GM23338 (cell line): ENCODE results near the gene VSIG10. TPM values are rescaled to one million over a fixed set of nuclear protein-coding genes. Genes with fewer than 3 reads are reported as not detected.

Experiments
- ATAC-seq: fragments of 200-7000 bp; cut with Tn5 transposase; 3 replicates; pipeline ENCODE4 v1.9.1; 2020
- DNase-seq: peaks from one replicate; pipeline ENCODE4 v3.0.0-alpha.2; 2015; ENCODE audit warnings: low spot score
- H2AFZ ChIP-seq: fragments of 200-600 bp; sonication (generic); 2 replicates; pipeline ENCODE4 v1.8.0; 2016; ENCODE audit warnings: antibody characterized with exemption, mild to moderate bottlenecking, moderate library complexity
- H3F3A ChIP-seq: fragments of 200-600 bp; sonication (generic); replicated peaks from 2 replicates; pipeline ENCODE4 v1.8.0; 2017; ENCODE audit warnings: antibody characterized with exemption, mixed run types, low read depth
- H3K27ac ChIP-seq: fragments of 200-600 bp; sonication (generic); 2 replicates; pipeline ENCODE4 v1.6.1; 2016; ENCODE audit warnings: low read depth
- H3K27me3 ChIP-seq: fragments of 200-600 bp; sonication (generic); 2 replicates; pipeline ENCODE4 v1.8.0; 2016; ENCODE audit warnings: mild to moderate bottlenecking, mixed run types, moderate library complexity; ENCODE audit not compliant: insufficient read depth
- H3K36me3 ChIP-seq: fragments of 200-600 bp; sonication (generic); 2 replicates; pipeline ENCODE4 v1.8.0; 2016; ENCODE audit warnings: mild to moderate bottlenecking; ENCODE audit not compliant: insufficient read depth
- H3K4me1 ChIP-seq: fragments of 200-600 bp; sonication (generic); 2 replicates; pipeline ENCODE4 v1.8.0; 2016; ENCODE audit warnings: mild to moderate bottlenecking, moderate library complexity; ENCODE audit not compliant: insufficient read depth
- H3K4me2 ChIP-seq: fragments of 200-600 bp; sonication (generic); 2 replicates; pipeline ENCODE4 v1.7.1; 2017; ENCODE audit warnings: mixed run types
- H3K4me3 ChIP-seq: fragments of 200-600 bp; sonication (generic); 2 replicates; pipeline ENCODE4 v1.6.1; 2016; ENCODE audit warnings: mixed run types
- H3K79me2 ChIP-seq: fragments of 200-600 bp; sonication (generic); replicated peaks from 2 replicates; pipeline ENCODE4 v1.8.0; 2017; ENCODE audit warnings: mild to moderate bottlenecking; ENCODE audit not compliant: insufficient read depth
- H3K9me2 ChIP-seq: fragments of 200-600 bp; sonication (generic); 2 replicates; pipeline ENCODE4 v1.8.0; 2017; ENCODE audit not compliant: insufficient read depth
- H4K20me1 ChIP-seq: fragments of 200-600 bp; sonication (generic); replicated peaks from 2 replicates; pipeline ENCODE4 v1.8.0; 2017; ENCODE audit warnings: mild to moderate bottlenecking; ENCODE audit not compliant: insufficient read depth
- H3K27ac Mint-ChIP-seq: 2 replicates; pipeline ENCODE4 v1.8.0; 2020; ENCODE audit warnings: inconsistent platforms, mild to moderate bottlenecking, moderate library complexity, mixed read lengths
- H3K27me3 Mint-ChIP-seq: 3 replicates; pipeline ENCODE4 v1.8.0; 2022; ENCODE audit warnings: low read depth, mild to moderate bottlenecking, moderate library complexity, mixed read lengths, inconsistent platforms; ENCODE audit not compliant: insufficient read depth, poor library complexity
- H3K36me3 Mint-ChIP-seq: 3 replicates; pipeline ENCODE4 v1.8.0; 2021; ENCODE audit warnings: low read depth, mild to moderate bottlenecking, inconsistent platforms, moderate library complexity, mixed read lengths
- H3K4me1 Mint-ChIP-seq: 3 replicates; pipeline ENCODE4 v1.8.0; 2020; ENCODE audit warnings: mild to moderate bottlenecking, inconsistent platforms, mixed read lengths
- H3K4me3 Mint-ChIP-seq: 3 replicates; pipeline ENCODE4 v1.8.0; 2021; ENCODE audit warnings: moderate library complexity, mild to moderate bottlenecking, inconsistent platforms, mixed read lengths
- H3K9me3 Mint-ChIP-seq: 3 replicates; pipeline ENCODE4 v1.8.0; 2020; ENCODE audit warnings: moderate library complexity, mild to moderate bottlenecking, inconsistent platforms, mixed read lengths
- CREB1 ChIP-seq: fragments of 250-450 bp; sonication (Bioruptor Pico); IDR thresholded peaks from 2 replicates; pipeline ENCODE4 v1.5.0; 2020; ENCODE audit warnings: low read depth, mild to moderate bottlenecking, moderate library complexity
- CTCF ChIP-seq, 2 experiments: fragments of 200-600 bp in 1 of 2; sonication (generic) in 1 of 2; conservative IDR thresholded peaks; 2 replicates each; pipeline versions ENCODE4 v1.5.1 to v1.6.1; 2016 to 2017; ENCODE audit warnings: antibody characterized with exemption in 2 of 2, low read depth in 2 of 2, mild to moderate bottlenecking in 2 of 2, moderate library complexity in 1 of 2
- ETS1 ChIP-seq: IDR thresholded peaks from 2 replicates; pipeline ENCODE4 v1.6.1; 2016; ENCODE audit warnings: antibody characterized with exemption
- EZH2 ChIP-seq: fragments of 200-600 bp; sonication (generic); IDR thresholded peaks from one replicate; pipeline ENCODE4 v1.8.0; 2017; ENCODE audit warnings: antibody characterized with exemption, mild to moderate bottlenecking, low read depth; ENCODE audit not compliant: unreplicated experiment
- EZH2phosphoT487 ChIP-seq: fragments of 200-600 bp; sonication (generic); IDR thresholded peaks from one replicate; pipeline ENCODE4 v1.8.1; 2018; ENCODE audit warnings: antibody characterized with exemption; ENCODE audit not compliant: unreplicated experiment
- JUNB ChIP-seq: IDR thresholded peaks from one replicate; pipeline ENCODE4 v1.6.1; 2016; ENCODE audit warnings: antibody characterized with exemption; ENCODE audit not compliant: unreplicated experiment
- NANOG ChIP-seq: IDR thresholded peaks from 2 replicates; pipeline ENCODE4 v1.6.1; 2016; ENCODE audit warnings: antibody characterized with exemption, borderline replicate concordance
- POLR2AphosphoS5 ChIP-seq: IDR thresholded peaks from 2 replicates; pipeline ENCODE4 v1.6.1; 2016; ENCODE audit warnings: antibody characterized with exemption, low read depth
- REST ChIP-seq: IDR thresholded peaks from one replicate; pipeline ENCODE4 v1.6.1; 2018; ENCODE audit warnings: antibody characterized with exemption; ENCODE audit not compliant: unreplicated experiment
- STAT1 ChIP-seq: IDR thresholded peaks from one replicate; pipeline ENCODE4 v1.6.1; 2016; ENCODE audit warnings: antibody characterized with exemption; ENCODE audit not compliant: unreplicated experiment
- ZNF114 ChIP-seq: fragments of 250-450 bp; sonication (Bioruptor Pico); IDR thresholded peaks from 2 replicates; pipeline ENCODE4 v1.5.0; 2020; ENCODE audit warnings: mild to moderate bottlenecking, moderate library complexity
- ZNF331 ChIP-seq: fragments of 250-450 bp; sonication (Bioruptor Pico); IDR thresholded peaks from 2 replicates; pipeline ENCODE4 v1.5.0; 2020; ENCODE audit warnings: low read depth, mild to moderate bottlenecking, moderate library complexity
- ZNF462 ChIP-seq: fragments of 250-450 bp; sonication (Bioruptor Pico); IDR thresholded peaks from 2 replicates; pipeline ENCODE4 v1.5.0; 2020; ENCODE audit warnings: mild to moderate bottlenecking, moderate library complexity
- polyA plus RNA-seq: library from polyadenylated mRNA; unstranded; fragments of >200 nt; fragmentation: Nextera tagmentation; extraction: Ambion mirVana; gene quantifications from 2 replicates; pipeline ENCODE4 v1.2.1, GENCODE V29; 2016
- total RNA-seq: library from RNA; depleted of rRNA; stranded (reverse); fragments of >200 nt; shearing (Covaris generic); gene quantifications from 2 replicates; pipeline ENCODE4 v1.2.3, GENCODE V29; 2014

VSIG10 gene
- total and polyA plus RNA-seq, 2 experiments from 2014 or later: 52.1 to 98.5 TPM

- Mint-ChIP-seq H3K27ac (no peak overlapping the region), H3K27me3 (peaks cover 11% of the 10 kb centered on the region), H3K4me3 (no peak overlapping the region), H3K36me3 (peaks cover 23% of the 10 kb centered on the region), H3K4me1 (peaks cover 13% of the 10 kb centered on the region), H3K9me3 (no peaks in the 10 kb centered on the region)
- H3K36me3 ChIP-seq: peaks cover 15% of the 10 kb centered on the region
- H3K4me3 ChIP-seq: no peak overlapping the region
- no peak for TF ChIP-seq EZH2
- no peak for TF ChIP-seq ETS1
- TF ChIP-seq JUNB: no peak
- TF ChIP-seq ZNF114 (CRISPR knock-in tag): no peak
- no peak for TF ChIP-seq POLR2AphosphoS5
- no peak for TF ChIP-seq EZH2phosphoT487
- TF ChIP-seq CTCF (conservative IDR thresholded peaks at IDR 0.05; ENCODE audit: low read depth in 2 of 2): no peak
- no peak for TF ChIP-seq REST
- TF ChIP-seq STAT1: no peak
- TF ChIP-seq ZNF331 (CRISPR knock-in tag): no peak
- TF ChIP-seq NANOG: no peak
- no peak for TF ChIP-seq CREB1
- TF ChIP-seq ZNF462 (CRISPR knock-in tag): no peak
- H3K9me2 ChIP-seq: no peaks in the 10 kb centered on the region
- H3K27ac ChIP-seq: no peak overlapping the region
- DNase-seq: no peak
- H4K20me1 ChIP-seq: peaks cover 5% of the 10 kb centered on the region
- peak overlapping the region; percentile 90 for H2AFZ ChIP-seq
- no peaks in the 10 kb centered on the region for H3K27me3 ChIP-seq
- H3K4me1 ChIP-seq: peaks cover 13% of the 10 kb centered on the region
- H3K4me2 ChIP-seq: no peak overlapping the region
- no peak for ATAC-seq
- H3F3A ChIP-seq: no peaks in the 10 kb centered on the region
- H3K79me2 ChIP-seq: peaks cover 27% of the 10 kb centered on the region
Observed at GRCh38 chr12:118015306-118015705, 88.5 kb downstream of the VSIG10 start.
